EL (cell line): ENCODE data around the gene AGK.
"Not testable (repeated sequence)": the region's sequence is repeated elsewhere in the genome, so short reads cannot be mapped to it uniquely, and the experiment has no call there.

Experiments used
- DNase-seq: peaks from one replicate; pipeline ENCODE4 v3.0.0-alpha.2; 2016

The AGK gene

DNA sequence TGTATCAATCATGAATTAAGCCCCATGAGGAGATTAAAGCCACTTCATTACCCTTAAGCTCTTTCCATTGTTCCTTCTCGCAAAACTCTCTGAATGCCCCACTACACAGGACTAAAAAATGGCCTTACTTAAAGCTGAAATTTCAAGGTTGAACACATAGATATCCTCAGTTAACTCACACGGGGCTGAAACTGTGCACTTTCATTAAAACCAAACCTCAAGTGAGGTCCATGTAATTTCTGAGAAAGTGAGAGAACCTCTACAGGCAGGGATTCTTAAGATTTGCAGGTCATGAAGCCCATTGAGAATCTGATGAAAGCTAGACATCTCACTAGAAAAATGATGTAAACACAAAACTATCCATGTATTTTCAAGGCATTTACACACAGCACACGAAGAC, 134.9 kb downstream of the AGK start:
- no peak for DNase-seq

DNA sequence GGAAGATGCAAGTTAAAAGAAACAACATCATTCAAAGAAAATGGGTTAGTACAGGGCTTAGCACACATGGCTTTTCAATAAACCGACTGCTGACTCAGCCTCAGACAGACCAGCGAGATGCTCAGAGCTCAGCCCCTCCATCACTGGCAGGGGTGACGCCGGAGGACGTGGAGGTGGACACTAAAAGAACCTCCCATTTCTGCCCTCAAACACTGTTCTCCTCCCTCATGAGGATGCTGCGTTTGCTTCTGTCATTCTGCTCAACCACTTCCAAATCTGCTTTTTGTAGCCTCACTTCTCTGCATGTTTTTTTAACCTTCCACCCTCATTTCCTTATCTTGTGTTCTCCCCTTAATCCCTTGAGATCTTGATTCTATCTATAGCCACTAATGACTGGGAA, 135.5 kb downstream of the AGK start:
- no peak for DNase-seq

DNA sequence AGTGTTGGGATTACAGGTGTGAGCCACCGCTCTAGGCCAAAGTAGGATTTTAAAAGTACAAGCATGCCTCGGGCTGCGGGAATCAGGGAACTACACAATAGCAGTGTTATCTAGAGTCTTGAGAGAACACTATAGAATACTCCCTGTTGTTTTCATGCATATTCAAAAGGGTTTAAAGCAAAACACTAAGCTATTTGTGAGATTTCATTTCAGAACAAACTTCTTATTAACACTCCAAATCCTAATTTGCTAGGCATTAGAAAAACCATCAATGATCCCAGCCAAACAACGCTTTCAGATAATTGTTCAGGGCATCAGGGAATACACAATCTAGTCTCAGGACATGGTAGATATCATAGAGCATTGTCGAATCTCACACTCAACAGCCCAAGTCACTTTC, 136.8 kb downstream of the AGK start:
- no peak for DNase-seq

DNA sequence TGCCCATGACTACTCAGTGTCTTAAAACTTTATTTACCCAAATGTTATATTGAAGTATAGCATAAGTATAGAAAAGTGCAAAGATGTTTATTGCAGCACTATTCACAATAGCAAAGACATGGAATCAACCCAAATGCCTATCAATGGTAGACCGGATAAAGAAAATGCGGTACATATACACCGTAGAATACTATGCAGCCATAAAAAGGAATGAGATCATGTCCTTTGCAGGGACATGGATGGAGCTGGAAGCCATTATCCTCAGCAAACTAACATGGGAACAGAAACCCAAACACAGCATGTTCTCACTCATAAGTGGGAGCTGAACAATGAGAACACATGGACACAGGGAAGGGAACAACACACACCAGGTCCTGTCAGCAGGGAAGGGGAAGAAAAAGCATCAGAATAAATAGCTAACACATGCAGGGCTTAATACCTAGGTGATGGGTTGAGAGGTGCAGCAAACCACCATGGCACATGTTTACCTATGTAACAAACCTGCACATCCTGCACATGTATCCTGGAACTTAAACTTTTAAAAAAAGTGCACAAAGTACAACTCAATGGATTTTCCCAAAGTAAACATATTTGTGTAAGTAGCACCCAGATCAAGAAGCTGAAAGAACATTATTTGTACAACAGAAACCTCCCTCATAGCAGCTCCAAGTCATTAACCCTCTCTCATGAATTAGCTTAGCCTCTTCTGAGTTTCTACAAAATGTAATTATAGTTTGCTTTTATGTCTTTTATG, 138.0 kb downstream of the AGK start:
- DNase-seq = not testable (repeated sequence)

DNA sequence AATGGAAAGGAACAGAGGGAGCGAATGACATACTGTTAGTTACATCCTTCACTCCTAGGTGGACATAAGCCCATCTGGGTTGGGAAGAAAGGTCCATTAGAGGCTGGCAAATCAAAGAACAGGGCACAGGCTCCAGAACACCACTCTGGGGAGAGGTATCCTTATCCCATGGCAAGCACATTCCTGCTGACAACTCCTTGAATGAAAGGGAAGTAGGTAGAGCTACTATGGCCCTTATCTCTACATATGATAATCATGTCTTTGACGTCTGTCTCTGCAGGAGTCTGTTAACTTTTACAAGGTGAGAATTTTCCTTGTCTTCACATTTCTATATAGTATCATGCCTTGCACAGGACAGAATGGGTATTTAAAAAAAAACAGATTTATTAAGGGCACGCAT, 140.3 kb downstream of the AGK start:
- no peak for DNase-seq

DNA sequence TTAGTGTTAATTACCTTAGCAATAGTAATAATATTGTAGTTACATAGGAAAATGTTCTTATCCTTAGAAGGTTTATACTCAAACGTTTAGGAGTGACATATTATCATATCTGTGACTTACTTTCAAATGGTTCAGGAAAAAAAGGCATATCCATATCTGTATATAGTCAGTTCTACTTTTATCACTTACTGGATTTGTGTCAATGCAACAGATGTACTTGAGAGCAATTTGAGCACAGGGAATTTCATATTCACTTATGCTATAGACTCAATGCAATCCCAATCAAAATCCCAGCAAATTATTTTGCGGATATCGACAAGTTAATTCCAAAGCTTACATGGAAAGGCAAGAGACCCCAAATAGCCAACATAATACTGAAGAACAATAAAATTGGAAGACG, 140.8 kb downstream of the AGK start:
- DNase-seq = no peak

DNA sequence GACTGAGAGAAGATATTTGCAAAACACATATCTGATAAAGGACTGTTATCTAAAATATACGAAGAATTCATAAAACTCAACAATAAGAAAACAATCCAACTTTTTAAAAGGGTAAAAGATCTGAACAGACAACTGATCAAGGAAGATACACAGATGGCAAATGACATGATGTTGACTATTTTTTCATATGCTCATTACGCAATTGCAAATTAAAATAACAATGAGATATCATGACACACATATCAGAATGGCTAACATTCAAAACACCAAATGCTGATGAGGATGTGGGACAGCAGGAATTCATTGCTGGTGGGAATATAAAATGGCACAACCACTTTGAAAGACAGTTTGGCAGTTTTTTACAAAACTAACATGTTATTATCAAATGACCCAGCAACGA, 141.9 kb downstream of the AGK start:
- DNase-seq = no peak

DNA sequence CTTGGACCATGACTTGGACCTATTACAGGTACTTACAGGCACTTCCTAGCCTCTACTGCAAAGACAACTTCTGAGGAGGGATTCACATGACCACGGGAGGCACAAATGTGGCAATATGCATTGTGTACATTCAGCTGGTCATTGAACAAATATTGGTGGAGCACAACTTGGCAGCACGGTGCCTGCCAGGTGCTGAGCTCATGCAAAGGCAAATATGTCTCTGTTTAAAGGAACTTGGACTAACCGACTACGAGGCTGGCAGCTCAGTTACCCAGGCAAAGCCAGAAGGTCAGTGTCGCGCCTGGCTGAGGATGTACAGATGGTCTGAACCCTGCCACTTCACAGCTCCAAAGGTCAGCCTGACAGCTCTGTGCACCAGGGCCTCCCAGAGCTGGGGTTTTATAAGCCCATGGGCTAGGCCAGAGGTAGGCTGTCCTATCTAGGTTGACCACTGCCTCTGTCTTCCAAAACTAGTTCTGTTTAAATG, 144.6 kb downstream of the AGK start:
- no peak for DNase-seq

DNA sequence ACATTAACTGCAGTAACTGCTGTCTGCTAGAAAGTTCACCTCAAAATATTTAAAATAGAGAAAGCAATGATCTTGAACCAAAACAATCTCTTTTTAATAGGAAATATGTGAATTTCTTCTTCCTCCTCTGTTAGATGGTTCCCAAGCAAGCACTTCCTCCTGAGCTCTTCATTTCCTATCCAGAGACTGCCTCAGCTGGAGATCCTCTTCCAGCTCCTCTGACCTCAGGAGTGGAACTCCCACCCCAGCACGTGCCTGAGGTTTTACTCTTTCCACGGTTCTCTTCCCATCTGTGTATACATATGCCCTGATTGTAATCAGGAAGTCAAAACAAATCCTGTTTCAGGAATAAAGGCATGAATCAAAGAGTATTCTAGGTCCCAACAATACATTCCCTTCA, 145.1 kb downstream of the AGK start:
- DNase-seq = no peak

DNA sequence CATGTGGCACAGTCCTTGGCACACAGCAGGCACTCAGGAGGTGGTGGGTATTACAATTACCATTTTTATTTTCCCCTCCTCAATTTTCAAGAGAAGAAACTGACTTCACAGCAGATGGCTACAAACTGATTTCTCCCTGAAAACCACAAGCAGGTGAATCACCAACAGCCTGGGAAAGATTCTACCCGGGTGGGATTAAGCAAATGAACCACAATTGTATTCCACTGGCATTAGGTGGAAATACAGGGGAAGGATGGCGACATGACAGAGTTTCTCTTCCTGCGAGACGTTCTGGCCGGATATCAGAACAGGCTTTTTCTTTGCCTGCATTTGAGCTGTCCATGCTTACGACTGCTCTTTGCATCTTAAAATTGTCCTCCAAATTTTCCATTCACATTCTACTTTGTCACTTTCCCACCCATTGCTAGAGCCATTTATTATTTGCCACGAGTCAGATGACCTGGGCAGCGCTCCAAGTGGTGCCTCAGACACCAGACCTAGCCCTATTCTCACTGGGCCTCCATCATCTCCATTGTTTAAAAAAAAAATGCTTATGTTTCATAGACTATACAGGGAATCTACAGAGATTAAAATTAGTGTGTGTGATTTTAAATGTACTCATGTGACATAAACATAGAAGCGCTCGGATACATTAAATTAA, 146.1 kb downstream of the AGK start:
- DNase-seq = peak; percentile 56

DNA sequence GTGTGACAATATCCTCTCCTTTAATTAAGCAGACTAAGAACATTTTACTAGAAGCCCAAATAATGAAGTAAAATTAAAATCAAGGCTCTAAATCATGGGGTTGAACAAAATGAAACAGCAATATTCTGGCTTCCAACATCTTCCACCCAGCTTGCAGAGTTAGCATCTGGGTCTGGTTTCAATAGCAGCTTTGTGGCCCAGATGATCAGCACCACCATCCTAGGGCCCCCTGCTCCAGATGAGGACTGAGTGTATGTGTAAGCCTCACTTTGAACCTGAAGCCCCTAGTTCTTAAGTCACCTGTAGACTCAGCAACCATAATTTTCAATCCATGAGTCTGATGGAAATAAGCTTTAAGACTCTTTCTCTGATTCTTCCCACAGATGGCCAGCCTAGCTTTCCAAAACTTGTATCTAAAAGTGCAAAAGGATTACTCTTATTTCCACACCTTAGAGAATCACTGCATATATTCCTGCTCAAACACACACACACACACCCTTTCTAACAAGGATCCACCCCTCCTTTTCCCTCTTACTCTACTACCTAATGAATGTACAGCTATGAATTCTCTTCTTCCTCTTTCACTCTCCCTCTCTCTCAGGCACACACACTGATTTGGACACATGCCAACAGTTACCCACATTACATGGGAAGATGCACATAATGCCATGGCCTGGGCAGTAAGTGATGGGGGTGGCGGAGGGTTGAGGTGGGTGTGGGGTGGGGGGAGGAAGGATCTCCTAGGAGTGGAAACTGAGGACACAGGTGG, 147.2 kb downstream of the AGK start:
- DNase-seq = no peak

DNA sequence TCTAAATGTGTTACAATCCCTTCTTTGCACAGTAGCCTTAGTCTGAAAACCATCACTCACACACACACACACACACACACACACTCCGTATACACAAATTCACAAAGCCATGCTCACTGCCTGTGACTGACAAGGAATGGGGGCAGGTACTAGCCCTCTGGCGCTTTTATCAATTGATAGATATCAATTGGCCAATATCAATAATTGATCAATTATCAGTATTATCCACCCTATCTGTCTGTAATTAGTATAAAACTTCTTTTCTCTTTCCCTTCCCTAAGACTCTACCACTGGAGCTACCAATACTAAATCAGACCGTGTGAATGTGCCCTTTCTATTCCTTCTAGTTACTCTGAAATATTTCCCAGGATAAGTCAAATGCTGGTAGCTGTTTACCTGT, 148.7 kb downstream of the AGK start:
- DNase-seq = no peak

DNA sequence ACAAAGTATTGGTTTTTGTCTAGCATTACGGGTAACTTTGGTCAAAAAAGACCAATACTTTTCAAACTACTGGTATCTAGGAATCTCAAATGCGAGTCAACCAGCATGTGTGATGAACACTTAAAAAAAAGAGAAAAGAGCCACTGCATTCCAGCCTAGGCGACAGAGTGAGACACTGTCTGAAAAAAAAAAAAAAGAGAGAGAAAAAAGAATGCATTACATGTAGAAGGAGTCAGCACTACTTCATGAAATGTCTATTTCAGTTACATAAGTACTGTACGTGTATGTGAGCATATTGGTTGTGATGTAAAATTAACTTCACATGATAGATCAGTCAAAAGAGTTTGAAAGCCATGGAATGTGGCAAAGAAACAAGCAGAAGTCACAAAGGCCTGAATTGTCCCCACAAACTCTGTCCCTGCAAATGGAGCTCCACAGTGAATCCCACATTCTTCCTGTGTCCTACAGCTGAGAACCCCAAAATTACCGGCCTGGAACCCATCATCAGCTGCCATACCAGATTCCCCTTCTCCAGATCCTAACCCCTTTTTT, 149.2 kb downstream of the AGK start:
- no peak for DNase-seq

DNA sequence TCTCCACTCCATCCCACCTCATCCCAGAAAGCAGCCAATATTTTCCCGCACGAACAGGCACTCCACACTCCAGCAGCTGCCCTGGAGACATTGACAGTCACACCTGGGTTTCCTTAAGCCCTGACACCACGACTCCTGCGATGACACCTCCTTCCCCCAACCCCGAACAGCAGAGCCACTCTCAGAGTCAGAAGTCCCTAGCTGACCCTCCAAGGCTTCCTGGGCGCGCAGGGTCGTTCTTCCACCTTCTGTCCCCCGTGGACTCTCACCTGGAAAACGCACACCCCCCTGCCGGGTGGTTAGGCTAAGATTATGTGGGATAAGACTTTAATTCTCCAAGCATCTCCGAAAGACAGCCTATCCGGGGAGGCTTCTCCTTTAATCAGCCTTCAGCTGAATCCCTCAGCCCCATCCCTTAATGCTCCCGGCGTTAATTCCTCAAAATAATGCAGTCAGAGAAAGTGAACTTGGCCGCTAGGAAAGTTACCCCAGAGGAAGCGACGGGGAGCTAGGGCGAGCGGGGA, 149.7 kb downstream of the AGK start:
- DNase-seq = no peak

DNA sequence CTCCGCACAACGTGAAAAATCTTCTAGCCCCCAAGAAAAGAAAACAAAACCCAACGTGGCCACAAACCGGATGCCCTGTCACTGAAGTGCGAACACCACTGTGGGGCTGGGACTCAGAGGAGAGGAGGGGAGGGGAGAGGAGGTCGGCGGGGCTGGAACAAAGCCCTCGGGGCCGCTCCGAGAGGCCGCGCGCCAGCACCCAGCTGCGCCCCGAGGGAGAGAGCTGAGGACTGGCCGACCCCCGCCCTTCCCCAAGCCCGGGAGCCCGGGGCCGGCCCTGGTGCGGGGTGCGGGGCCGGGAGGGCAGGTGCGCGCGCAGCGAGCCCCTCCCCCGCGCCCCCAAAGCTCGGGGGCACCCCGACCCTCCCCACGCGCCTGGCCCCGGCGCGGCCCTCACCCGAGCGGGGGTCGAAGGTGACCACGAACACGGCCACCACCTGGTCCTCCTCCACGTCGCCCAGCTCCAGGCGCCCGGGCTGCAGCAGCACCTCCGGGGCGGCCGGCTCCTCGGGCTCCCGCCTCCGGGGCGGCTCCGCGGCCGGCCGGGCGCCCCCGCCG, 150.4 kb downstream of the AGK start:
- DNase-seq = peak; percentile 35

DNA sequence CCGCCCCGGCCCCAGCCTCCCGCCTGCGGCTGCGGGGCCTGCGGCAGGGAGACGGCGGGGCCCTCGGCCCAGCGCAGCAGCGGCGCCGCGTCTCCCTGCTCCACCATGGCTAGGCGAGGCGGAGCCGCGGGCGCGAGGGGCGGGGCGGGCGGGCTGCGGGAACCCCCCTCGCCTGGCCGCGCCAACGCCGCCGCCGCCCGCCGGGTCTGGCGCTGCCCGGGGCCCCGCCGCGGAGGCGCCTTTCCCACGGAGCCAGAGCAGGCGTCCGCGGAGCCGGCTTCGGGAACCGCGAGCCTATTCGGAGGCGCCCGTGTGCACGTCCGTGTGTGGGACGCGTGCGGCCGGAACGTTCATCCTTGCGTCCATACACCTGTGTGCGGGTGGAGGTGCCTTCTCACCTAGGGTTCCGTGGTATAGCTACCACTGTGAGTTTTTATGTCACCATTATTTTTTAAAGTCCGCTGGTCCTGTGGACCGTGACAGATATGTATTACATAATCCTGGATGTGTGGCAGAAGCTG, 150.9 kb downstream of the AGK start, which contains the start of gene DENND11:
TSS of gene DENND11 (minus strand) at position 120 of the 521 bp plus-strand sequence. CDS start at position 107, 13 bp downstream.
- DNase-seq = peak; percentile 47

DNA sequence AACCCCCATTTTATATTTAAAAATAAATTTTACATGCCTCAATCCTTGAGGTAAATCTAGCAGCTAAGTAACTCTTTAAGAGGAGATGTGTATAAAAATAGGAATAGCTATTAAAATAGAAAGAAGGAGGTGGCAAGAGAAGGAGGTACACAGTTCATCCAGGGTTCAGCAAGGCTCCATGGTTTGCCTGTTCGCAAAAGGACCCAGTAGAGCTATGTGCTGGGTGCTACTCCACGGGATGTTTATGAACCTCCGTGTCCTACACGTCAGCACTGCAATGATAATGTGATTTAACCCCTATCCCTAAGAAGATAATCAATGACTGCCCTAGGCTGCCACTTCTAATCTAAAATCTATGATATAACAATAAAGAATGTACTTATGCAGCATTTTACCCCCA, 151.7 kb downstream of the AGK start:
- no peak for DNase-seq

DNA sequence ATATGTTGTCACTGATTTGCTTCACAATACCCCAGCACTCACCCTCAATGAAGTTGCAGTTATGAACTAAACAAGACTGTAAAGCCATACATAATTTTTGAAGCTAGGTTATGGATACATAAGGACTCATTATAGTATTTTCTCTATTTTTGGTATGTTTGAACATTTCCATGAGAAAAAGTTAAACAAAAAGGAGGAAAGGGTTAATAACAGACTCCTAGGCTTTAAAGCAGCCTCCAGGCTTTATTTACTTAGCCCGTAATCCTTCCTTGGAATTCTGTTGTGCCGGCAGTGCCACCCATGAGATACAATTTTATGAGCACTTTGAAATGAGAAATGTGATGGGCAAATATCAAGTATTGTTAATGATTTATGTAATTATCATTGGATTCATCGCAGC, 152.9 kb downstream of the AGK start:
- no peak for DNase-seq

DNA sequence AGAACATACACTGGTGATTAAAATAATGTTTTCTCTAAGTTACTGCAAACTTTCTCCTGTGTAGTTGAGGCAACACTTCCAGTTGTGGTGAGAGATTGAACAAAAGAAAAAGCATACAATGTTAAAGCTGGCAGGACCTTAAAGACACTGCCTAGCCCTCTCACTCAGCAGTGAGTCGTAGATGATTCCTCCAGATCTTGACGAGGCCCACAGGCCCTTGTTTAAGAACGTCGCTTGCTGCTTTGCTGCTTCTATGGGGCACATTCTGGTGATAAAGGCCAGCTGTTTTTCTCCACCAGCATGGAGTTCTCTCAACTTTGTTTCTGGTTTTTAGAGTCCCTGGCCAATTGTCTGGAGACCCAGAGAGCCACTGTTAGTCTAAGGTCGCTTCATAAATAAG, 153.5 kb downstream of the AGK start:
- no peak for DNase-seq
